Measurements from ENCODE around the gene TFRC.
"Not testable (repeated sequence)": the region's sequence is repeated elsewhere in the genome, so short reads cannot be mapped to it uniquely, and the experiment has no call there.

The TFRC gene

GRCh38 chr3:196004359-196005052 lies 77.4 kb downstream of the TFRC start:
- not testable (repeated sequence) for DNase-seq (ENCODE audit: low read depth in 2 of 2)

- no peak for DNase-seq (ENCODE audit: low read depth in 2 of 2)
Observed at GRCh38 chr3:196003611-196004010, 78.3 kb downstream of the TFRC start.

- DNase-seq (ENCODE audit: low read depth in 2 of 2) = not testable (repeated sequence)
Observed at GRCh38 chr3:196002721-196003120, 79.2 kb downstream of the TFRC start.

DNA sequence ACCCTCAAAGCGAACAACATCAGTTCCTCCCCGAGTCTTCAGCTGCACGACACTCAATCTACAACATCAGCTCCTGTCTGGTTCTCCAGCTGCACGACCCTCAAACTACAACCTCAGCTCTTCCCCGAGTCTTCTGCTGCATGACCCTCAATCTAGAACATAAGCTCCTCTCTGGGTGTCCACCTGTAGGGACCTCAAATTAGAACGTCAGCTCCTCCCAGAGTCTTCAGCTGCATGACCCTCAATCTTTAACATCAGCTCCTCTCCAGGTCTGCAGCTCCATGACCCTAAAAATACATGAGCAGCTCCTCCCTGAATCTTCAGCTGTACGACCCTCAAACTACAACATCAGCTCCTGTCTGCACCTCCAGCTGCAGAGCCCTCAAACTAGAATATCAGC lies 80.7 kb downstream of the TFRC start:
- DNase-seq (ENCODE audit: low read depth in 2 of 2) = not testable (repeated sequence)

DNA sequence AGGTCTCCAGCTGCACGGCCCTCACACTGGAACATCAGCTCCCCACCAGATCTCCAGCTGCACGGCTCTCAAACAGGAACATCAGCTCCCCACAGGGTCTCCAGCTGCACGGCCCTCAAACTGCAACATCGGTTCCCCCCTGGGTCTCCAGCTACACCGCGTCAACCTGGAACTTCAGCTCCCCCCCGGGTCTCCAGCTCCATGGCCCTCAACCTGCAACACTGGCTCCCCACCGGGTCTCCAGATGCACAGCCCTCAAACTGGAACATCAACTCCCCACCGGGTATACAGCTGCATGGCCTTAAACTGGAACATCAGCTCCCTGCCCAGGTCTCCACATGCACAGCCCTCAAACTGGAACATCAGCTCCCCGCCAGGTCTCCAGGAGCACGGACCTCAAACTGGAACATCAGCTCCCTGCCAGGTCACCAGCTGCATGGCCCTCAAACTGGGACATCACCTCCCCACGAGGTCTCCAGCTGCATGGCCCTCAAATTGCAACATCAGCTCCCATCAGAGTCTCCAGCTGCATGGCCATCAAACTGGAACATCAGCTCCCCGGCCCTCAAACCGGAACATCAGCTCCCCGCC lies 81.4 kb downstream of the TFRC start:
- not testable (repeated sequence) for DNase-seq (ENCODE audit: low read depth in 2 of 2)

- DNase-seq (ENCODE audit: low read depth in 2 of 2) = no peak
Observed at GRCh38 chr3:195999896-196000295, 82.0 kb downstream of the TFRC start.

Data from activated CD4-positive, alpha-beta T cell treated with anti-CD3 and anti-CD28 coated beads for 24 hours (primary cell).